NK-92 (cell line): Measurements from ENCODE around the gene NOCT.
"Not testable (repeated sequence)": the region's sequence is repeated elsewhere in the genome, so short reads cannot be mapped to it uniquely, and the experiment has no call there.

ENCODE experiments used
- DNase-seq: peaks from one replicate; lab custom pipeline; 2025; ENCODE audit not compliant: unreplicated experiment; lab: John Stamatoyannopoulos, UW

The NOCT gene

GRCh38 chr4:139008278-139008677 lies 7.3 kb upstream of the NOCT start:
- not testable (repeated sequence) for DNase-seq

- DNase-seq = no peak
These were observed 5.9 kb upstream of the NOCT start for GRCh38 chr4:139009702-139010101.

- DNase-seq = no peak
These were observed 4.2 kb upstream of the NOCT start for GRCh38 chr4:139011225-139011950.

- no peak for DNase-seq
These were observed 961 bp upstream of the NOCT start for GRCh38 chr4:139014371-139015268.

- no peak for DNase-seq
These were observed 429 bp downstream of the NOCT start for GRCh38 chr4:139015948-139016471.

GRCh38 chr4:139017861-139018260 lies 2.3 kb downstream of the NOCT start:
- DNase-seq = no peak

- no peak for DNase-seq
These were observed 2.9 kb downstream of the NOCT start for GRCh38 chr4:139018501-139018900.

GRCh38 chr4:139018971-139019758 lies 3.6 kb downstream of the NOCT start:
- no peak for DNase-seq

GRCh38 chr4:139020384-139020783 lies 4.8 kb downstream of the NOCT start:
- no peak for DNase-seq

- DNase-seq = not testable (repeated sequence)
These were observed 5.5 kb downstream of the NOCT start for GRCh38 chr4:139021071-139021470.

- no peak for DNase-seq
These were observed 7.3 kb downstream of the NOCT start for GRCh38 chr4:139022835-139023234.

GRCh38 chr4:139024686-139025085 lies 9.1 kb downstream of the NOCT start:
- DNase-seq = no peak

GRCh38 chr4:139025841-139026240 lies 10.3 kb downstream of the NOCT start:
- DNase-seq = no peak

- no peak for DNase-seq
These were observed 12.2 kb downstream of the NOCT start for GRCh38 chr4:139027776-139028175.

GRCh38 chr4:139028191-139028661 lies 12.6 kb downstream of the NOCT start:
- no peak for DNase-seq

- not testable (repeated sequence) for DNase-seq
These were observed 14.3 kb downstream of the NOCT start for GRCh38 chr4:139029866-139030363.

- DNase-seq = no peak
These were observed 15.1 kb downstream of the NOCT start for GRCh38 chr4:139030614-139031235.

- DNase-seq = no peak
These were observed 20.1 kb downstream of the NOCT start for GRCh38 chr4:139035650-139036049.

- no peak for DNase-seq
These were observed 21.3 kb downstream of the NOCT start for GRCh38 chr4:139036885-139037284.

- DNase-seq = no peak
These were observed 23.4 kb downstream of the NOCT start for GRCh38 chr4:139038874-139039443.
